Lower leg skin (tissue), 3 donors: ENCODE data around the gene AKAP6.

ENCODE experiments used
- POLR2A ChIP-seq, 2 donors: fragments of 450-650 bp; IDR thresholded peaks; one replicate each; pipeline ENCODE4 v1.6.1; 2016 to 2017; ENCODE audit warnings: antibody characterized with exemption in 2 of 2, mild to moderate bottlenecking in 1 of 2, moderate library complexity in 1 of 2
- TF ChIP-seq, protein P1 (sequence below), 3 donors: fragments of 450-650 bp; IDR thresholded peaks; one replicate each; pipeline ENCODE4 v1.5.1; 2016; ENCODE audit warnings: antibody characterized with exemption in 3 of 3, mild to moderate bottlenecking in 3 of 3, moderate library complexity in 2 of 3

DNA sequence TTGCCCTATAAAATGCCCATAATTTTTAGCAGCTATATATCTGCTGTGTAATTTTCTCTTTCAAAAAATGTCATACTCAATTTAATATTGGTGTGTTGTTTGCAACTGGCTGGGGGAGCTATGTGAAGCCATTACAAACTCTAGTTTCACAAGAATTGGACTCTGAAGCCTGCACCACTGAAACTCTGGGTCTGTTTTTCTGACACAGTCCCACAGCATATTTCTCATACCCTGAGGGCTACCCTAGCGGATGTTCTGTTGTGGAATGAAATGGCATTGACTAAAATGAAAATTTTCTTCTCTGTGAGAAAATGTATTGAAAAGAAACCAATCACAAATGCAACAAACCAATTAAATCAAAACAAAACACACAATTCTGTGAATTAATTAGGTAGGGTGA is 325.0 kb downstream of the AKAP6 start:
- TF ChIP-seq, protein P1, sequence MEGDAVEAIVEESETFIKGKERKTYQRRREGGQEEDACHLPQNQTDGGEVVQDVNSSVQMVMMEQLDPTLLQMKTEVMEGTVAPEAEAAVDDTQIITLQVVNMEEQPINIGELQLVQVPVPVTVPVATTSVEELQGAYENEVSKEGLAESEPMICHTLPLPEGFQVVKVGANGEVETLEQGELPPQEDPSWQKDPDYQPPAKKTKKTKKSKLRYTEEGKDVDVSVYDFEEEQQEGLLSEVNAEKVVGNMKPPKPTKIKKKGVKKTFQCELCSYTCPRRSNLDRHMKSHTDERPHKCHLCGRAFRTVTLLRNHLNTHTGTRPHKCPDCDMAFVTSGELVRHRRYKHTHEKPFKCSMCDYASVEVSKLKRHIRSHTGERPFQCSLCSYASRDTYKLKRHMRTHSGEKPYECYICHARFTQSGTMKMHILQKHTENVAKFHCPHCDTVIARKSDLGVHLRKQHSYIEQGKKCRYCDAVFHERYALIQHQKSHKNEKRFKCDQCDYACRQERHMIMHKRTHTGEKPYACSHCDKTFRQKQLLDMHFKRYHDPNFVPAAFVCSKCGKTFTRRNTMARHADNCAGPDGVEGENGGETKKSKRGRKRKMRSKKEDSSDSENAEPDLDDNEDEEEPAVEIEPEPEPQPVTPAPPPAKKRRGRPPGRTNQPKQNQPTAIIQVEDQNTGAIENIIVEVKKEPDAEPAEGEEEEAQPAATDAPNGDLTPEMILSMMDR (IDR thresholded peaks at IDR 0.05) = no peak
- TF ChIP-seq POLR2A (IDR thresholded peaks at IDR 0.05) = no peak
